Duodenal mucosa (tissue), 2 donors: ENCODE results near the gene FAM171A1.
"Not testable (repeated sequence)": the region's sequence is repeated elsewhere in the genome, so short reads cannot be mapped to it uniquely, and the experiment has no call there.

Experiments
- H3K27ac ChIP-seq: one replicate; pipeline ENCODE4 v1.7.0; 2013; ENCODE audit warnings: low read depth, low read length
- H3K27me3 ChIP-seq, 2 donors: one replicate each; pipeline ENCODE4 v1.7.0; 2013; ENCODE audit warnings: low read length in 2 of 2, control low read depth in 1 of 2; ENCODE audit not compliant: insufficient read depth in 2 of 2, control insufficient read depth in 1 of 2
- H3K36me3 ChIP-seq, 2 donors: one replicate each; pipeline ENCODE4 v1.7.0; 2013; ENCODE audit warnings: low read length in 2 of 2, control low read depth in 1 of 2; ENCODE audit not compliant: insufficient read depth in 2 of 2, control insufficient read depth in 1 of 2
- H3K4me1 ChIP-seq, 2 donors: one replicate each; pipeline ENCODE4 v1.7.0; 2013; ENCODE audit warnings: low read length in 2 of 2, control low read depth in 1 of 2; ENCODE audit not compliant: insufficient read depth in 2 of 2, control insufficient read depth in 1 of 2
- H3K4me3 ChIP-seq, 2 donors: one replicate each; pipeline ENCODE4 v1.7.0; 2013; ENCODE audit warnings: low read length in 2 of 2, low read depth in 1 of 2
- H3K9ac ChIP-seq, 2 donors: one replicate each; pipeline ENCODE4 v1.7.0; 2013; ENCODE audit warnings: low read length in 2 of 2, low read depth in 1 of 2
- H3K9me3 ChIP-seq, 2 donors: one replicate each; pipeline ENCODE4 v1.7.0; 2013; ENCODE audit warnings: low read length in 2 of 2, control low read depth in 1 of 2; ENCODE audit not compliant: control insufficient read depth in 1 of 2

FAM171A1 gene

DNA sequence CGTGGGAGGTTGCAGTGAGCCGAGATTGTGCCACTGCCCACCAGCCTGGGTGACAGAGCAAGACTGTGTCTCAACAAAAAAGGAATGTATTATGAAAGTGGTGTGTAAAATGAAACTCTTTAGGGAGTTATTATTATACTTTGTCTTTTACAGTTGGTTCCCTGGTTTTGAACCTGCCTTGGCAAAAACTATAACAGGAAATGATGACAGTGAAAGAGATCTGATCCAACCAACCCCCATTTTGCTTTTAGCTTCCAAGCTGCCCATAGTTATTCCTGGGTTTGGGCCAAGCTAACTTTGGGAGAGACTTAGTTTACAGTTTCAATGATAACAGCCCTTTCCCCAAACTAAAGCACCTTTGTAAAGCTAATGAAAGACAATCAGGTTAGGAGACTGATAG lies 168.4 kb downstream of the FAM171A1 start:
- Histone ChIP-seq H3K36me3 (no peaks in the 10 kb centered on the region), H3K4me3 (no peak overlapping the region), H3K9me3 (no peaks in the 10 kb centered on the region), H3K27me3 (no peaks in the 10 kb centered on the region), H3K9ac (no peak overlapping the region), H3K4me1 (no peaks in the 10 kb centered on the region), H3K27ac (no peak overlapping the region)

GRCh38 chr10:15202301-15202621 lies 168.8 kb downstream of the FAM171A1 start:
- not testable (repeated sequence) for H3K4me3 ChIP-seq, H3K9me3 ChIP-seq, H3K9ac ChIP-seq, H3K4me1 ChIP-seq, H3K27me3 ChIP-seq, H3K36me3 ChIP-seq, H3K27ac ChIP-seq

DNA sequence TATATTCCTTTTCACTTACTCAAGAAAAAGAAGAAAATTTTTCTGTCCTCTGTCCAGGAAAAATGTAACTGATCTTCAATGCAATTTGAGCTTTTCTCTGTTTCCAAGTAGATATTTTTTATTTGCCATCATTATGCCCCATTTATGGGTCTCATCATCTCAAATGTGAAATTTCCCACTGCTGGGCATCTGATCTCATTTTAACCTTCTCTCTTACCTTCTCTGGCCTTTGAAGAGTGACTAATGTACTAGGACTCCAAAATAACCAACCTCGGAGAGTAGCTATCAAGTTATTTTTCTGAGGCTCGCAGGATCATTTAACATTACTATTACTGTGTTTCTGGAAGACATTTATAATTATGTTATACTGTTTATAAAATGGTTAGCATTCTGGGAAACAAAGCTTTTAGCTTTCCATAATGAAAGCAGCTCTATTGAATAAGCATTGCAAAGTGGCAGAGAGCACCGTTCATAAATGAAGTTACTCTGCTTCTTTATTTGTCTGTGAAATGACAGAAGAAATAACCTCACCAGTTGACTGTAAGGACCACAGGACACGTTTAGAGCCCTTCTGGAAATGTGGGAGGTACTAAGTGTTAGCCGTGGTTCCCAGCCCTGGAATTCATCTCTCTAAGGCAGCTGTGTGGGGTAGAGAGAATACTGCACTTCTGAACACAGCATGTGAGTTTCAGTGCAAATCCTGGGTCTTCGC lies 169.3 kb downstream of the FAM171A1 start:
- Histone ChIP-seq H3K4me1 (no peaks in the 10 kb centered on the region), H3K9me3 (no peaks in the 10 kb centered on the region), H3K27me3 (no peaks in the 10 kb centered on the region), H3K9ac (no peak overlapping the region), H3K4me3 (no peak overlapping the region), H3K36me3 (no peaks in the 10 kb centered on the region), H3K27ac (no peak overlapping the region)

DNA sequence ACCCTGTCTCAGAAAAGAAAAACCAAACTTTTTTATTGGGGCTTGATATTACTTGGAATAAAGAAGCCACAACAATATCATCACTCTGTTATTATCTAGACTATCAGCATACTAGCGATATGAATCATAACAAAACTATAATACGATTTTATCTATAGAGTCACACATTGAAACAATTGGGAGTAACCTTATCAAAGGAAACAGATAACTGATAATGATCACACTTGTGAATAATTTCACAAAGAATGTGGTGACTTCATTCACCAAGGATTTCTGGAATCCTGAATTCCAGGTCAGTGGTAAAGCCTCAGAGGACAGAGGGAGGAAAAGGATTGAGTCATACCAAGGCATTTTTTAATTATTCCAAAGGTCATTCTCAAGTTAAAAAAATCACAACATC lies 170.5 kb downstream of the FAM171A1 start:
- Histone ChIP-seq H3K4me1 (no peaks in the 10 kb centered on the region), H3K4me3 (no peak overlapping the region), H3K27me3 (no peaks in the 10 kb centered on the region), H3K9ac (no peak overlapping the region), H3K9me3 (no peaks in the 10 kb centered on the region), H3K36me3 (no peaks in the 10 kb centered on the region), H3K27ac (no peak overlapping the region)

DNA sequence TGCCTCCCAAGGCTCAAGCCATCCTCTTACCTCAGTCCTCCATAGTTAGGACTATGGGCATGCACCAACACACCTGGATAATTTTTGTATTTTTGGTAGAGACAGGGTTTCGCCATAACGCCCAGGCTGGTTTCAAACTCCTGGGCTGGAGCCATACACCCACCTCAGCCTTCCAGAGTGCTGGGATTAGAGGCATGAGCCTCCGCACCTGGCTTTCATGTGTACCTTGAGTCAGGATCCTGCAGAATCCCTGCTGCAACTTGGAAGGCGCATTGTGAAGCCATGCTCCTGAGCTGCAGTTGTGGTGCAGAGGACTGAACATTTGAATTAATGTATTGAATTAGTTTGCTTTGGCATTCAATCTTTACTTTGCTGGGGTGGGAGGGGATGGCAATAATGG lies 173.2 kb downstream of the FAM171A1 start:
- Histone ChIP-seq H3K9me3 (no peaks in the 10 kb centered on the region), H3K4me1 (no peaks in the 10 kb centered on the region), H3K9ac (no peak overlapping the region), H3K4me3 (no peak overlapping the region), H3K36me3 (no peaks in the 10 kb centered on the region), H3K27me3 (no peaks in the 10 kb centered on the region), H3K27ac (no peak overlapping the region)

- Histone ChIP-seq H3K9me3 (no peaks in the 10 kb centered on the region), H3K36me3 (no peaks in the 10 kb centered on the region), H3K9ac (no peak overlapping the region), H3K27ac (no peak overlapping the region), H3K27me3 (no peaks in the 10 kb centered on the region), H3K4me3 (no peak overlapping the region), H3K4me1 (no peaks in the 10 kb centered on the region)
Measured at GRCh38 chr10:15197276-15197675, 173.8 kb downstream of the FAM171A1 start.

DNA sequence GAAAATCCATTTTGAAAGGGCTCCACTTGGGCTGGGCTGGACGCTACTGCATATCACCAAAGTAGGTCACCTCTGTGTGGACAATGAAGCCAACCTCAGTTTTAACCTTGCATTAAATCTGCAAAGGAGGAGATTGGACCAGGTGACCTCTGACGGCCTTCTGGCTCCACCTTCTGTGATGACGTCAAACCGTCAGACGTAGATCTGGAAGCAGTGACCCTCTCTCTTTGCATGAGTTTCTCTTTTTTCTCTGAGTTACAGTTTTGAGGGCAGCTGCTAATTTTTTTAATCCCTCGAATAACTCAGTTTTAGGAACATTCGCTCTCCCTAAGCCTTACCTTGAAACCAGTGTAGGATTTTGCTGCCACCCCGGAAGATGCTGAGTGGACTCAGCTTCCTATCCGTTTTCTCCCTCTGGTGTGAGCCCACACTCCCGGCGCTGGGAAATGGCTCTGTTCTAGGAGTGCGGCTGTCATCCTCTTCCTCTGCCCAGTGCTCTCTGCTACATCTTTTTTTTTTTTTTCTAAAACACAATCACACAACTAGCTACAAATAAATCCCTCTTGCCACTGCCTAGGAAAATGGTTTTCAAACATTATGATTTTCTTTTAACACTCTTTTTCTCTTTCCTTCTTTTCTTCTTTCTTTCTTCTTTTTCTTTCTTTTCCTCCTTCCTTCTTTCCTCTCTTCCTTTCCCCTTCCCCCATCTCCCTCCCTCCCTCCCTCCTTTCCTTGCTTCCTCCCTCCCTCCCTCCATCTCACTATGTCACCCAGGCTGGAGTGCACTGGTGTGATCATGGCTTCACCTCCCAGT lies 174.9 kb downstream of the FAM171A1 start:
- no peaks in the 10 kb centered on the region for H3K36me3 ChIP-seq
- H3K9ac ChIP-seq: no peak overlapping the region
- H3K9me3 ChIP-seq: no peaks in the 10 kb centered on the region
- no peaks in the 10 kb centered on the region for H3K27me3 ChIP-seq
- H3K4me3 ChIP-seq: peak overlapping the region in 1 of 2 donors; percentile 45
- H3K4me1 ChIP-seq: no peaks in the 10 kb centered on the region
- no peak overlapping the region for H3K27ac ChIP-seq

GRCh38 chr10:15189133-15189885 lies 181.8 kb downstream of the FAM171A1 start:
- H3K36me3 ChIP-seq: no peaks in the 10 kb centered on the region
- H3K9ac ChIP-seq: no peak overlapping the region
- no peak overlapping the region for H3K27ac ChIP-seq
- H3K4me1 ChIP-seq: no peaks in the 10 kb centered on the region
- no peak overlapping the region for H3K4me3 ChIP-seq
- no peaks in the 10 kb centered on the region for H3K27me3 ChIP-seq
- no peaks in the 10 kb centered on the region for H3K9me3 ChIP-seq

DNA sequence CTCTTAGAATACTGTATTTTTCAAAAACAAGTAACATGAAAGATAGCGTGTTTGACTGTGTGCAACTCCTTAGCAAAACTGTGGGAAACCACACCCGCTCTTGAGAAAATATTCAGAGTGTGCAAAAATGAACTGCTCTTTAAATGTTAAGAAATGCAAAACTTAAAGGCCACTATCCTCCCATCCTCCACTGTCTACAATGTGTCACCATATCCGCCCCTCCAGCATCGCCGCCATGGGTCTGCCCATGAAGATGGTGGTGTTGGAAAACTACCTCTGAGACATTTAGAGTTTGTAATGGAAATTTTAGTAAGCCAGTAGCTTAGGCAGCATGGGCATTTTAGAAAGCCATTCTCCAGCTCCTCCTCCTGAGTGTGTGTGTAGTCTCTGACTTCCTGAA lies 182.5 kb downstream of the FAM171A1 start:
- Histone ChIP-seq H3K4me1 (no peaks in the 10 kb centered on the region), H3K36me3 (no peaks in the 10 kb centered on the region), H3K27ac (no peak overlapping the region), H3K4me3 (no peak overlapping the region), H3K9ac (no peak overlapping the region), H3K9me3 (no peaks in the 10 kb centered on the region), H3K27me3 (no peaks in the 10 kb centered on the region)
